Heart left ventricle (tissue), 16 donors: ENCODE data around the gene ING1. TPM values are rescaled to one million over a fixed set of nuclear protein-coding genes. Genes with fewer than 3 reads are reported as not detected.

Experiments
- ATAC-seq, 4 donors: fragments of 200-7000 bp; cut with Tn5 transposase; one replicate each; pipeline ENCODE4 v1.9.1; 2020 to 2022; ENCODE audit warnings: moderate library complexity in 4 of 4, mild to moderate bottlenecking in 3 of 4, moderate number of reproducible peaks in 1 of 4
- DNase-seq, 5 donors: peaks; one replicate each; pipeline ENCODE4 v3.0.0-alpha.2; 2020
- H3K27ac ChIP-seq, 12 donors: fragments of 200-600 bp; sonication (generic) in 4 of 12; one replicate each; pipeline versions ENCODE4 v1.5.0 to v1.8.0; 2016 to 2022; ENCODE audit warnings: mild to moderate bottlenecking in 2 of 12
- H3K27me3 ChIP-seq, 9 donors: fragments of 200-600 bp; sonication (generic) in 2 of 9; one replicate each; pipeline versions ENCODE4 v1.5.1 to v1.8.0; 2016 to 2022; ENCODE audit warnings: mild to moderate bottlenecking in 3 of 9
- H3K36me3 ChIP-seq, 9 donors: fragments of 200-600 bp; sonication (generic) in 2 of 9; one replicate each; pipeline versions ENCODE4 v1.5.0 to v1.8.0; 2018 to 2022; ENCODE audit warnings: mild to moderate bottlenecking in 2 of 9
- H3K4me1 ChIP-seq, 12 donors: fragments of 200-600 bp; sonication (generic) in 4 of 12; one replicate each; pipeline versions ENCODE4 v1.5.0 to v1.8.0; 2016 to 2022; ENCODE audit warnings: mild to moderate bottlenecking in 3 of 12
- H3K4me3 ChIP-seq, 12 donors: fragments of 200-600 bp; sonication (generic) in 4 of 12; one replicate each; pipeline versions ENCODE4 v1.5.0 to v1.8.0; 2017 to 2022; ENCODE audit warnings: mild to moderate bottlenecking in 9 of 12, moderate library complexity in 4 of 12
- H3K9me3 ChIP-seq, 12 donors: fragments of 200-600 bp; sonication (generic) in 4 of 12; one replicate each; pipeline versions ENCODE4 v1.5.0 to v1.8.0; 2016 to 2022; ENCODE audit warnings: mild to moderate bottlenecking in 1 of 12
- POLR2A ChIP-seq, 2 donors: fragments of 450-650 bp; IDR thresholded peaks; one replicate each; pipeline ENCODE4 v1.6.1; 2017; ENCODE audit warnings: antibody characterized with exemption in 2 of 2, mild to moderate bottlenecking in 2 of 2, moderate library complexity in 2 of 2
- WGBS, 4 donors: extraction: QIAGEN DNeasy Blood & Tissue Kit in 2 of 4; methylation state at CpG; one replicate each; pipeline versions ENCODE4 v1.1.5 to v1.1.7; 2013 to 2018; 5-methylcytosine and 5-hydroxymethylcytosine counted together
- intact Hi-C, 10 donors: fragments of 100-400 bp; cut with DNase I; formaldehyde crosslinking; loops; one replicate each; pipeline versions ENCODE4 v1.11.1 to v1.14.2; 2022
- long read RNA-seq, 3 donors: library from polyadenylated mRNA; unstranded; transcript quantifications; one replicate each; pipeline ENCODE4 v2.0.0, GENCODE V29; 2020 to 2021
- polyA plus RNA-seq, 2 donors: library from polyadenylated mRNA; stranded (reverse); fragments of 200-250 nt; gene quantifications; one replicate each; pipeline ENCODE4 v1.2.3, GENCODE V29; 2013
- total RNA-seq, 9 donors: library from RNA; depleted of rRNA in 2 of 9; stranded (reverse); fragments of >200 nt in 2 of 9; fragmentation: NEBNext Ultra II Directional in 3 of 9; extraction: Animal tissue kit (Norgen Biotek cat#: 25700) in 3 of 9; gene quantifications; one replicate each; pipeline versions ENCODE4 v1.1.0 to v1.2.4, GENCODE V29; 2016 to 2023
- TF ChIP-seq, protein P1 (sequence below), 12 donors: fragments of 200-600 bp; sonication (generic) in 4 of 12; IDR thresholded peaks; one replicate each; pipeline versions ENCODE4 v1.5.0 to v1.8.0; 2018 to 2022; ENCODE audit warnings: antibody characterized with exemption in 12 of 12, mild to moderate bottlenecking in 5 of 12
- donor health status: ischemic (EF 13 %, LVEDD 7.1; RV severe dilation, severe dysfunction).
- donor health status: healthy with polysubstance abuse.
- donor health status: DM: no; HTN: yes; CAD: no.
- donor health status: DM: no; HTN: no; CAD: no.
- donor health status: ischemic (EF 25% LVEDD 6.9; RV normal size, moderate dysfunction).
- donor health status: ischemic (EF 25% LVEDD 5.7; RV mildly dilated, moderate dysfunction).
- donor health status: healthy.
- donor health status: DM: yes; HTN: yes; CAD: no.
- donor health status: ischemic (EF 35%, LVEDD 5.7; RV mildly dilated, moderate dysfunction).
- donor health status: nonischemic (EF 11% LVEDD 7.7; RV severe dilation, severe dysfunction).
- donor health status: DM: yes; HTN: yes; CAD: no.
- donor health status: PGD.
- donor health status: ischemic (EF 29% LVEDD 5.4; RV normal size, mild dysfunction).
- donor health status: nonischemic (EF 23%, LVEDD 6.1; RV moderate dilation, normal function).

Gene ING1, protein sequence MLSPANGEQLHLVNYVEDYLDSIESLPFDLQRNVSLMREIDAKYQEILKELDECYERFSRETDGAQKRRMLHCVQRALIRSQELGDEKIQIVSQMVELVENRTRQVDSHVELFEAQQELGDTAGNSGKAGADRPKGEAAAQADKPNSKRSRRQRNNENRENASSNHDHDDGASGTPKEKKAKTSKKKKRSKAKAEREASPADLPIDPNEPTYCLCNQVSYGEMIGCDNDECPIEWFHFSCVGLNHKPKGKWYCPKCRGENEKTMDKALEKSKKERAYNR
- 1 to 10 TPM; 5.6 to 9.1 (median 6.6) TPM for total RNA-seq
- 10 to 100 TPM in 1 of 2 donors, 1 to 10 TPM in 1; 4.8 to 18.0 TPM for polyA plus RNA-seq
- long read RNA-seq, donor 1, full-length matches to known transcripts, result 23 of 24 reads
- long read RNA-seq, donor 1, partial matches to known transcripts, result 0 of 24 reads
- long read RNA-seq, donor 1, other reads (novel, unspliced or antisense), result 1 of 24 reads
- long read RNA-seq, donor 2, full-length matches to known transcripts, result 12 of 15 reads
- long read RNA-seq, donor 2, partial matches to known transcripts, result 0 of 15 reads
- long read RNA-seq, donor 2, other reads (novel, unspliced or antisense), result 3 of 15 reads
- long read RNA-seq, donor 3, full-length matches to known transcripts, result 23 of 26 reads
- long read RNA-seq, donor 3, partial matches to known transcripts, result 0 of 26 reads
- long read RNA-seq, donor 3, other reads (novel, unspliced or antisense), result 3 of 26 reads

DNA sequence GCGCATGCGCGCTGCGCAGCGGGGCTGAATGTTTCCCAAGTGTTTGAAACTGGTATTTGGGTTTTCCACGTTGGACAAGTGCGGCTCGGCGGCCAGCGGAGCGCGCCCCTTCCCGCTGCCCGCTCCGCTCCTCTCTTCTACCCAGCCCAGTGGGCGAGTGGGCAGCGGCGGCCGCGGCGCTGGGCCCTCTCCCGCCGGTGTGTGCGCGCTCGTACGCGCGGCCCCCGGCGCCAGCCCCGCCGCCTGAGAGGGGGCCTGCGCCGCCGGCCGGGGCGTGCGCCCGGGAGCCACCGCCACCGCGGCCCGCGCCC is at the start of gene ING1:
Gene ING1, plus strand, starts transcription at position 59 of the 311 bp plus-strand sequence. CDS start 450 bp downstream, outside the sequence.
- Histone ChIP-seq H3K36me3 (no peaks in the 10 kb centered on the region), H3K9me3 (no peaks in the 10 kb centered on the region), H3K4me3 (peak within 1 kb of the TSS; percentile 55 to 98 (median 95)), H3K4me1 (peaks cover 4 to 33% (median 27%) of the 10 kb centered on the region in 12 donors), H3K27ac (peak within 1 kb of the TSS; percentile 98 to 100 (median 100)), H3K27me3 (no peaks in the 10 kb centered on the region)
- WGBS, 4 donors, result 0% methylated on average over 45 of the region's 45 CpGs; no CpG with 5 or more reads in 2 of the 4 donors
- intact Hi-C loops, result loop anchor here in 8 of 10 donors (2.0 to 10.0 kb wide), 9 partner anchors 81 to 293 kb away; partner anchors contain the start of genes ANKRD10 (in 6 of the 8) and NAXD (in 2 of the 8)
- DNase-seq (no peak), ATAC-seq (no peak)
- TF ChIP-seq, protein P1, sequence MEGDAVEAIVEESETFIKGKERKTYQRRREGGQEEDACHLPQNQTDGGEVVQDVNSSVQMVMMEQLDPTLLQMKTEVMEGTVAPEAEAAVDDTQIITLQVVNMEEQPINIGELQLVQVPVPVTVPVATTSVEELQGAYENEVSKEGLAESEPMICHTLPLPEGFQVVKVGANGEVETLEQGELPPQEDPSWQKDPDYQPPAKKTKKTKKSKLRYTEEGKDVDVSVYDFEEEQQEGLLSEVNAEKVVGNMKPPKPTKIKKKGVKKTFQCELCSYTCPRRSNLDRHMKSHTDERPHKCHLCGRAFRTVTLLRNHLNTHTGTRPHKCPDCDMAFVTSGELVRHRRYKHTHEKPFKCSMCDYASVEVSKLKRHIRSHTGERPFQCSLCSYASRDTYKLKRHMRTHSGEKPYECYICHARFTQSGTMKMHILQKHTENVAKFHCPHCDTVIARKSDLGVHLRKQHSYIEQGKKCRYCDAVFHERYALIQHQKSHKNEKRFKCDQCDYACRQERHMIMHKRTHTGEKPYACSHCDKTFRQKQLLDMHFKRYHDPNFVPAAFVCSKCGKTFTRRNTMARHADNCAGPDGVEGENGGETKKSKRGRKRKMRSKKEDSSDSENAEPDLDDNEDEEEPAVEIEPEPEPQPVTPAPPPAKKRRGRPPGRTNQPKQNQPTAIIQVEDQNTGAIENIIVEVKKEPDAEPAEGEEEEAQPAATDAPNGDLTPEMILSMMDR (IDR thresholded peaks at IDR 0.05), result no peak
- TF ChIP-seq POLR2A (IDR thresholded peaks at IDR 0.05), result no peak

DNA sequence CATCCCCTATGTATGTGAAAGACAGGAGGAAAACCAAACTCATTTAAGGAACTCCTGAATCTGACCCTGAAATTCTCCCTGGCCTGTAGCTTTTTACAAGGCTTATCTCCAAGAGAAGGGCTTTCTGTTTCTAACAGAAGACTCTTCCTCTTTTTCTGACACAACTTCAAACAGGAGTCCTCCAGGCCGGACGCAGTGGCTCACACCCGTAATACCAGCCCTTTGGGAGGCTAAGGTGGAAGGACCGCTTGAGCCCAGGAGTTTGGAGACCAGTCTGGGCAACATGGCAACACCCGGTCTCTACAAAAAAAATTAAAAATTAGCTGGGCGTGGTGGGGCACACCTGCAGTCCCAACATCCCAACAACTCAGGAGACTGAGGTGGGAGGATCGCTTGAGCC is 49.5 kb upstream of the ING1 start:
- Histone ChIP-seq H3K9me3 (peaks cover 0 to 14% (median 0%) of the 10 kb centered on the region in 12 donors), H3K4me3 (no peak overlapping the region), H3K4me1 (peaks cover 0 to 30% (median 0%) of the 10 kb centered on the region in 12 donors), H3K27ac (peak overlapping the region in 2 of 12 donors; percentile 32 to 74), H3K36me3 (peaks cover 0 to 88% (median 75%) of the 10 kb centered on the region in 9 donors), H3K27me3 (no peaks in the 10 kb centered on the region)
- WGBS, 4 donors, result 93 to 98% (median 96%) methylated on average over 7 of the region's 7 CpGs
- intact Hi-C loops, result no loop called here
- ATAC-seq, result peak in 1 of 4 donors; percentile 24
- no peak for TF ChIP-seq POLR2A (IDR thresholded peaks at IDR 0.05)
- TF ChIP-seq, protein P1 (IDR thresholded peaks at IDR 0.05), result no peak
- no peak for DNase-seq

DNA sequence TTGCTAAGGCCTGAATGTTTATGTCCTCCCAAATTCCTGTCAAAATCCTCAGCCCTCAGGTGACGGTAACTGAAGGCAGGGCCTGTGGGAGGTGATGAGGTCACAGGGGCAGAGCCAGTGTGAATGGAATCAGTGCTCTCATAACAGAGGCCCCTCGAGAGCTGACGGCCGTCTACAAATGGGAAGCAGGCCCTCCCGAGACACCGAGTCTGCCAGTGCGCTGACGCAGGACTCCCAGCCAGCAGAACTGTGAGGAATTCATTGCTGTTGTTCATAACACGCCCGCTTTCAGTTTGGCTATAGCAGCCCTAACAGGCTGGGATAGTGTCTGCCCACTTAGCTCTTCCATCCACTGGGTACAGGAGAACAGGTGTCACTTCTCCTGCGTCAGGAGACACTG is 48.8 kb upstream of the ING1 start:
- H3K9me3 ChIP-seq, result peaks cover 0 to 19% (median 0%) of the 10 kb centered on the region in 12 donors
- H3K4me1 ChIP-seq, result peaks cover 0 to 29% (median 0%) of the 10 kb centered on the region in 12 donors
- 87 to 95% (median 89%) methylated on average over 11 of the region's 11 CpGs for WGBS, 4 donors
- DNase-seq, result no peak
- H3K36me3 ChIP-seq, result peaks cover 0 to 93% (median 81%) of the 10 kb centered on the region in 9 donors
- no peak for TF ChIP-seq POLR2A (IDR thresholded peaks at IDR 0.05)
- no peaks in the 10 kb centered on the region for H3K27me3 ChIP-seq
- intact Hi-C loops, result no loop called here
- H3K4me3 ChIP-seq, result no peak overlapping the region
- H3K27ac ChIP-seq, result peak overlapping the region in 1 of 12 donors; percentile 74
- no peak for ATAC-seq

DNA sequence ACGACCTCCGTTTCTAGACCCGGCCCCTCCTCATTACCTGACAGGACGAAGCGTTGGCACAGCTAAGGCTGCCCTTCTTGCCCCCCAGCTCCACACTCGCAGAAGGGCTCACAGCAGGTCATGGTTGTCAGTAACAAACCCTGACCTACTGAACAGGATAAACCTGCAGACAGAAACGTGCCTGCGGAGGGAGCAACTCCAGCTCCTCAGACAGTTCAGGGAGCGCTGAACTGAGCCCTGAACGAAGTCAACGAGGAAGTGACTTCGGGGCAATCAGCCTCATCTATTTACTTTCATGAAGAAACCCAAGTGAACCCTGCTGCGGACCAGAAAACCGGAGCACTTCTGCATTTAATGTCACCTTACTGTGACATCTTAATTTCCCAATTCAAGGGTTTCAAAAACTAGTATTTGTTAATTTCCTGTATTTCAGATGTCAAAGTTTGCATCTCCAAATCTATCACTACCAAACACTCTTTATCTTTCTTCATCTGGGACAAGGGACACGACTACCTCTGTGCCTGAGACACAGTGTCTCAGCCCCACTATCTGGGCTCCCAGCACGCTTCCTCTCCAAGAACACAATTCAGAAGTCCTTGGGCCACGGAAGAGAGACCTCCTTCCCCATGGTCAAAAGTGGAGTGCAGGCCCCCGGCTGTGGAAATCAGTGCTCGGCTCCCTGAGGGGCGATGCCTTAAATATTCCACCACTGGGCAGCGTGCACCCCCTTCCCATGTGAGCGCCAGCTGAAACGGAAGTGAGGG is 47.8 kb upstream of the ING1 start:
- peak in 2 of 4 donors; percentile 22 for ATAC-seq
- 87 to 91% (median 89%) methylated on average over 19 to 23 of the region's 23 CpGs for WGBS, 4 donors
- DNase-seq, result no peak
- H3K4me3 ChIP-seq, result peak overlapping the region in 1 of 12 donors; percentile 16
- peaks cover 0 to 97% (median 82%) of the 10 kb centered on the region in 9 donors for H3K36me3 ChIP-seq
- peaks cover 0 to 29% (median 0%) of the 10 kb centered on the region in 12 donors for H3K4me1 ChIP-seq
- H3K27me3 ChIP-seq, result no peaks in the 10 kb centered on the region
- intact Hi-C loops, result no loop called here
- TF ChIP-seq, protein P1 (IDR thresholded peaks at IDR 0.05), result no peak
- TF ChIP-seq POLR2A (IDR thresholded peaks at IDR 0.05), result no peak
- peak overlapping the region in 1 of 12 donors; percentile 74 for H3K27ac ChIP-seq
- peaks cover 0 to 15% (median 0%) of the 10 kb centered on the region in 12 donors for H3K9me3 ChIP-seq
